A549 (cell line): ENCODE results near the gene CD151. TPM values are rescaled to one million over a fixed set of nuclear protein-coding genes. Genes with fewer than 3 reads are reported as not detected.

ENCODE experiments used
- ATAC-seq, 2 experiments: fragments of 200-7000 bp in 1 of 2; fragments of >200 bp in 1 of 2; cut with Nextera tagmentation in 1 of 2; cut with Tn5 transposase in 1 of 2; 3 replicates each; pipeline versions ENCODE4 v1.8.0 to v1.9.1; 2018 to 2020; ENCODE audit warnings: mild to moderate bottlenecking in 1 of 2, moderate library complexity in 1 of 2
- CTCF ChIA-PET: fragments of 300-600 bp; sonication (Branson Sonifier 250); formaldehyde crosslinking; extraction: SDS; loops from one replicate; lab custom pipeline; 2021; ENCODE audit warnings: antibody characterized with exemption, inconsistent platforms; lab: Yijun Ruan, JAX
- POLR2A ChIA-PET: fragments of 350-600 bp; formaldehyde crosslinking; extraction: SDS; loops from one replicate; lab custom pipeline; 2021; ENCODE audit warnings: antibody characterized with exemption, inconsistent platforms; lab: Yijun Ruan, JAX
- DNase-seq, 2 experiments: peaks; one replicate each; pipeline versions ENCODE4 v3.0.0 to v3.0.0-alpha.2; 2011 to 2016; ENCODE audit warnings: low read depth in 1 of 2, low spot score in 1 of 2
- FAIRE-seq: peaks from 2 replicates; lab custom pipeline; 2011; peaks lifted over from hg19 to GRCh38; lab: Jason Lieb, UNC
- H3K27ac ChIP-seq, 2 experiments: fragments of >200 bp; sonication (Bioruptor Twin); formaldehyde crosslinking; 3 replicates each; pipeline ENCODE4 v1.5.1; 2016 to 2017
- H3K4me1 ChIP-seq: fragments of >200 bp; sonication (Bioruptor Twin); formaldehyde crosslinking; 3 replicates; pipeline ENCODE4 v1.6.1; 2016
- H3K4me2 ChIP-seq: fragments of >200 bp; sonication (Bioruptor Twin); formaldehyde crosslinking; 3 replicates; pipeline ENCODE4 v1.6.1; 2016
- H3K4me3 ChIP-seq: fragments of >200 bp; sonication (Bioruptor Twin); formaldehyde crosslinking; 3 replicates; pipeline ENCODE4 v1.5.1; 2016
- H3K9me3 ChIP-seq: fragments of >200 bp; sonication (Bioruptor Twin); formaldehyde crosslinking; 3 replicates; pipeline ENCODE4 v1.6.1; 2016
- BHLHE40 ChIP-seq: IDR thresholded peaks from 2 replicates; pipeline ENCODE4 v1.6.1; 2012; ENCODE audit warnings: low read depth, low read length, inconsistent platforms
- CEBPB ChIP-seq, 2 experiments: fragments of >200 bp in 1 of 2; sonication (Bioruptor Twin) in 1 of 2; formaldehyde crosslinking in 1 of 2; IDR thresholded peaks; 2 replicates each; pipeline ENCODE4 v1.6.1; 2012 to 2016
- EHF ChIP-seq: fragments of 250-450 bp; sonication (Bioruptor Pico); IDR thresholded peaks from 2 replicates; pipeline ENCODE4 v1.5.0; 2020; ENCODE audit warnings: mild to moderate bottlenecking
- EP300 ChIP-seq, 2 experiments: fragments of >200 bp; sonication (Bioruptor Twin); formaldehyde crosslinking; IDR thresholded peaks; 2 replicates in 1 of 2; 3 replicates in 1 of 2; pipeline ENCODE4 v1.6.1; 2016 to 2017
- FOSB ChIP-seq: fragments of 250-450 bp; sonication (Bioruptor Pico); IDR thresholded peaks from 2 replicates; pipeline ENCODE4 v1.5.0; 2020; ENCODE audit warnings: mild to moderate bottlenecking, moderate library complexity
- HDAC2 ChIP-seq: fragments of 200-600 bp; sonication (generic); IDR thresholded peaks from 2 replicates; pipeline ENCODE4 v1.6.1; 2016
- HOXB13 ChIP-seq: fragments of 250-450 bp; sonication (Bioruptor Pico); IDR thresholded peaks from 2 replicates; pipeline ENCODE4 v1.5.0; 2020; ENCODE audit warnings: low read depth, mild to moderate bottlenecking, moderate library complexity
- JUN ChIP-seq, 2 experiments: fragments of >200 bp; sonication (Bioruptor Twin); formaldehyde crosslinking; IDR thresholded peaks; 2 replicates in 1 of 2; 3 replicates in 1 of 2; pipeline ENCODE4 v1.6.1; 2016 to 2017
- KDM1A ChIP-seq: fragments of 200-600 bp; sonication (generic); IDR thresholded peaks from 2 replicates; pipeline ENCODE4 v1.6.1; 2016; ENCODE audit warnings: low read depth, mild to moderate bottlenecking
- MAX ChIP-seq: IDR thresholded peaks from 2 replicates; pipeline ENCODE4 v1.6.1; 2012
- MAZ ChIP-seq: fragments of 150-350 bp; IDR thresholded peaks from 2 replicates; pipeline ENCODE4 v1.6.1; 2014; ENCODE audit warnings: antibody characterized with exemption, low read depth, low read length, borderline replicate concordance
- NFE2L2 ChIP-seq: fragments of 150-350 bp; conservative IDR thresholded peaks from 2 replicates; pipeline ENCODE4 v1.6.1; 2014; ENCODE audit warnings: low read length
- NR3C1 ChIP-seq: fragments of >200 bp; sonication (Bioruptor Twin); formaldehyde crosslinking; IDR thresholded peaks from 3 replicates; pipeline ENCODE4 v1.6.1; 2017
- PHF8 ChIP-seq: fragments of 200-600 bp; sonication (generic); IDR thresholded peaks from 2 replicates; pipeline ENCODE4 v1.6.1; 2016; ENCODE audit warnings: low read depth, mild to moderate bottlenecking, antibody characterized with exemption, moderate library complexity, borderline replicate concordance
- RNF2 ChIP-seq: fragments of 200-600 bp; sonication (generic); IDR thresholded peaks from 2 replicates; pipeline ENCODE4 v1.6.1; 2016; ENCODE audit warnings: low read depth, mild to moderate bottlenecking, antibody characterized with exemption, moderate library complexity, borderline replicate concordance
- TP53 ChIP-seq: fragments of 250-450 bp; sonication (Bioruptor Pico); IDR thresholded peaks from 2 replicates; pipeline ENCODE4 v1.5.0; 2021; ENCODE audit warnings: mild to moderate bottlenecking, moderate library complexity
- USF2 ChIP-seq: fragments of 450-650 bp; IDR thresholded peaks from 2 replicates; pipeline ENCODE4 v1.6.1; 2014; ENCODE audit warnings: antibody characterized with exemption
- ZNF302 ChIP-seq: fragments of 250-450 bp; sonication (Bioruptor Pico); IDR thresholded peaks from 2 replicates; pipeline ENCODE4 v1.9.0; 2021; ENCODE audit warnings: inconsistent platforms, mild to moderate bottlenecking, moderate library complexity
- WGBS: methylation state at CpG from one replicate; pipeline ENCODE4 v1.1.6; 2017; ENCODE audit errors: missing lambda C conversion rate; 5-methylcytosine and 5-hydroxymethylcytosine counted together
- polyA plus RNA-seq, 4 experiments: library from polyadenylated mRNA; depleted of rRNA in 3 of 4; stranded (reverse); fragments of >200 nt; fragmentation: RNase III in 1 of 4; extraction: RNeasy Plus Mini Kit Qiagen cat#74134 plus additional on column Dnase treatment in 1 of 4; gene quantifications; 2 replicates in 3 of 4; 3 replicates in 1 of 4; pipeline ENCODE4 v1.2.3, GENCODE V29; 2011 to 2017
- TF ChIP-seq, protein P1 (sequence below): IDR thresholded peaks from 2 replicates; pipeline ENCODE4 v1.6.1; 2012; ENCODE audit warnings: low read depth, borderline replicate concordance
- TF ChIP-seq, protein P2 (sequence below): fragments of 200-600 bp; sonication (generic); IDR thresholded peaks from 2 replicates; pipeline ENCODE4 v1.6.1; 2016; ENCODE audit warnings: antibody characterized with exemption, mild to moderate bottlenecking, moderate library complexity
- TF ChIP-seq, protein P3 (sequence below): fragments of 150-350 bp; IDR thresholded peaks from 2 replicates; pipeline ENCODE4 v1.6.1; 2014; ENCODE audit warnings: low read depth, mild to moderate bottlenecking, low read length
- TF ChIP-seq, protein P4 (sequence below): fragments of >200 bp; sonication (Bioruptor Twin); formaldehyde crosslinking; IDR thresholded peaks from 3 replicates; pipeline ENCODE4 v1.6.1; 2016

Gene CD151
- polyA plus RNA-seq, 2 of the 4 experiments (the other 2 are of a cell fraction), result 409 to 701 TPM

- no peak overlapping the region for H3K27ac ChIP-seq
- WGBS, result 81% methylated on average over 11 of the region's 11 CpGs
- no peaks in the 10 kb centered on the region for H3K9me3 ChIP-seq
- ChIA-PET CTCF (interaction anchor here (1.0 to 1.9 kb wide), 3 partner anchors 12 to 234 kb away, joined by 3 to 6 read pairs (median 5); partner anchors contain the start of gene CRACR2B), POLR2A (no interaction called here)
- no peak overlapping the region for H3K4me3 ChIP-seq
- ATAC-seq (0 out of 6 replicates have a peak, but pooled peaks of 1 of the 2 experiments have one; percentile 0), DNase-seq (peak in 1 of 2 experiments; percentile 53), FAIRE-seq (no peak)
- H3K4me1 ChIP-seq, result peaks cover 46% of the 10 kb centered on the region
- TF ChIP-seq BHLHE40 (no peak), USF2 (no peak), MAX (0 out of 2 replicates have a peak, but pooled peaks have one; percentile 40)
- TF ChIP-seq, protein P1, sequence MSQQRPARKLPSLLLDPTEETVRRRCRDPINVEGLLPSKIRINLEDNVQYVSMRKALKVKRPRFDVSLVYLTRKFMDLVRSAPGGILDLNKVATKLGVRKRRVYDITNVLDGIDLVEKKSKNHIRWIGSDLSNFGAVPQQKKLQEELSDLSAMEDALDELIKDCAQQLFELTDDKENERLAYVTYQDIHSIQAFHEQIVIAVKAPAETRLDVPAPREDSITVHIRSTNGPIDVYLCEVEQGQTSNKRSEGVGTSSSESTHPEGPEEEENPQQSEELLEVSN, result 0 out of 2 replicates have a peak, but pooled peaks have one; percentile 38
- no peak overlapping the region for H3K4me2 ChIP-seq
These were observed 16.3 kb upstream of the CD151 start for GRCh38 chr11:816433-816779.

DNA sequence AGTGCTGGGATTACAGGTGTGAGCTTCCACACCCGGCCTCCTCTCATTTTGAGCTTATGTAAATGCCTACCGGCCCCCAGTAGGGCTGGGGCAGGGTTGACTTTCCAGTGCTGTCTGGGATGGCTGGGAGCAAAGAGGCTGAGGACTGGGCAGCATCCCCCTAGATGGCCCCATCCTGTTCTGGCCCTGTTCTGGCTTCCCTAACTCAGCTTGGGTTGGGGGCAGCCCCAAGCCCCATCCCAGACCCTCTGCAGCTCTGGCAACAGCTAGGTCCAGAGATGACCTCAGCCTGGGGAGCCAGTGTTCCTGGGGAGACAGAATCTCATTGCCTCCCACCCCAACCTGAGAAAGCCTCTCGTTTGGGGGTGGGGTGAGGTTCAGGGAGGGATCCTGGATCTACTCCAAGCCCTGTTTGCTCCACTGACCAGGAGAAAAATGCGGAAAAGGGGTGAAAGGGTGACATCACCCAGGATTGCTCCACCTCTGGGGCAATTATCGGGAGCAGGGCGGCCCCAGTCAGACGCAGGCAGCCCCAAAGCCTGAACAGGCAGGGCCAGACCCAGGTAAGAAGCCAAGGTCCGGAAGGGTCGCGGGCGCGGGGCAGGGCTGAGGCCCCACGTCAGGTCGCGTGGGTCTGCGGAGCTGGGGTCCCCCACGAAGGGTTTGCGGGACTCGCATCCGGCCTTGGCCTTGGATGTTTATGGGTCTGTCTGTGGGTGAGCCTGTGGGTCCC is 14.2 kb upstream of the CD151 start, which contains the start of gene PNPLA2:
Gene PNPLA2, plus strand, starts transcription at position 519 of the 733 bp plus-strand sequence. CDS start 805 bp downstream, outside the sequence.
- no peak for FAIRE-seq

GRCh38 chr11:819129-819931 is 13.4 kb upstream of the CD151 start:
- no peak for FAIRE-seq
- peak overlapping the region; percentile 87 to 90 for H3K27ac ChIP-seq
- peaks cover 32% of the 10 kb centered on the region for H3K4me1 ChIP-seq
- CTCF ChIA-PET, result interaction anchor here (0.8 to 1.7 kb wide), 5 partner anchors 10 to 21 kb away, joined by 3 to 4 read pairs (median 3); no protein-coding TSS in a partner anchor
- DNase-seq, result peak in 1 of 2 experiments; percentile 88
- no peaks in the 10 kb centered on the region for H3K9me3 ChIP-seq
- no CpG with 5 or more reads among the region's 96 CpGs for WGBS
- H3K4me3 ChIP-seq, result peak overlapping the region; percentile 99
- peak overlapping the region; percentile 97 for H3K4me2 ChIP-seq
- peak; percentile 40 to 66 for ATAC-seq
- POLR2A ChIA-PET, result interaction anchor here (0.6 to 3.1 kb wide), 16 partner anchors 8 to 107 kb away, joined by 3 to 52 read pairs (median 6); partner anchors contain the start of genes CD151, CEND1, CRACR2B and RPLP2
- TF ChIP-seq HDAC2 (no peak), EHF (CRISPR knock-in tag) (no peak), KDM1A (no peak), PHF8 (peak; percentile 97), JUN (IDR thresholded peaks at IDR 0.05) (peak; percentile 67 to 79; a peak in 4 of 5 replicates), HOXB13 (CRISPR knock-in tag) (no peak), NFE2L2 (no peak), MAX (peak; percentile 53), NR3C1 (no peak), ZNF302 (CRISPR knock-in tag) (no peak), EP300 (IDR thresholded peaks at IDR 0.05) (no peak)
- TF ChIP-seq, protein P2, sequence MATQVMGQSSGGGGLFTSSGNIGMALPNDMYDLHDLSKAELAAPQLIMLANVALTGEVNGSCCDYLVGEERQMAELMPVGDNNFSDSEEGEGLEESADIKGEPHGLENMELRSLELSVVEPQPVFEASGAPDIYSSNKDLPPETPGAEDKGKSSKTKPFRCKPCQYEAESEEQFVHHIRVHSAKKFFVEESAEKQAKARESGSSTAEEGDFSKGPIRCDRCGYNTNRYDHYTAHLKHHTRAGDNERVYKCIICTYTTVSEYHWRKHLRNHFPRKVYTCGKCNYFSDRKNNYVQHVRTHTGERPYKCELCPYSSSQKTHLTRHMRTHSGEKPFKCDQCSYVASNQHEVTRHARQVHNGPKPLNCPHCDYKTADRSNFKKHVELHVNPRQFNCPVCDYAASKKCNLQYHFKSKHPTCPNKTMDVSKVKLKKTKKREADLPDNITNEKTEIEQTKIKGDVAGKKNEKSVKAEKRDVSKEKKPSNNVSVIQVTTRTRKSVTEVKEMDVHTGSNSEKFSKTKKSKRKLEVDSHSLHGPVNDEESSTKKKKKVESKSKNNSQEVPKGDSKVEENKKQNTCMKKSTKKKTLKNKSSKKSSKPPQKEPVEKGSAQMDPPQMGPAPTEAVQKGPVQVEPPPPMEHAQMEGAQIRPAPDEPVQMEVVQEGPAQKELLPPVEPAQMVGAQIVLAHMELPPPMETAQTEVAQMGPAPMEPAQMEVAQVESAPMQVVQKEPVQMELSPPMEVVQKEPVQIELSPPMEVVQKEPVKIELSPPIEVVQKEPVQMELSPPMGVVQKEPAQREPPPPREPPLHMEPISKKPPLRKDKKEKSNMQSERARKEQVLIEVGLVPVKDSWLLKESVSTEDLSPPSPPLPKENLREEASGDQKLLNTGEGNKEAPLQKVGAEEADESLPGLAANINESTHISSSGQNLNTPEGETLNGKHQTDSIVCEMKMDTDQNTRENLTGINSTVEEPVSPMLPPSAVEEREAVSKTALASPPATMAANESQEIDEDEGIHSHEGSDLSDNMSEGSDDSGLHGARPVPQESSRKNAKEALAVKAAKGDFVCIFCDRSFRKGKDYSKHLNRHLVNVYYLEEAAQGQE, result peak; percentile 41; the same call in 1 of the 2 replicates
- TF ChIP-seq, protein P3, sequence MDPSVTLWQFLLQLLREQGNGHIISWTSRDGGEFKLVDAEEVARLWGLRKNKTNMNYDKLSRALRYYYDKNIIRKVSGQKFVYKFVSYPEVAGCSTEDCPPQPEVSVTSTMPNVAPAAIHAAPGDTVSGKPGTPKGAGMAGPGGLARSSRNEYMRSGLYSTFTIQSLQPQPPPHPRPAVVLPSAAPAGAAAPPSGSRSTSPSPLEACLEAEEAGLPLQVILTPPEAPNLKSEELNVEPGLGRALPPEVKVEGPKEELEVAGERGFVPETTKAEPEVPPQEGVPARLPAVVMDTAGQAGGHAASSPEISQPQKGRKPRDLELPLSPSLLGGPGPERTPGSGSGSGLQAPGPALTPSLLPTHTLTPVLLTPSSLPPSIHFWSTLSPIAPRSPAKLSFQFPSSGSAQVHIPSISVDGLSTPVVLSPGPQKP, result no peak

More for the DNA sequence above, 14.2 kb upstream of the CD151 start, which contains the start of gene PNPLA2:
- 0 out of 2 replicates have a peak, but pooled peaks have one; percentile 42 for TF ChIP-seq TP53
- peak; percentile 43 to 62; a peak in 3 of 4 replicates for TF ChIP-seq CEBPB (IDR thresholded peaks at IDR 0.05)
- TF ChIP-seq, protein P4, sequence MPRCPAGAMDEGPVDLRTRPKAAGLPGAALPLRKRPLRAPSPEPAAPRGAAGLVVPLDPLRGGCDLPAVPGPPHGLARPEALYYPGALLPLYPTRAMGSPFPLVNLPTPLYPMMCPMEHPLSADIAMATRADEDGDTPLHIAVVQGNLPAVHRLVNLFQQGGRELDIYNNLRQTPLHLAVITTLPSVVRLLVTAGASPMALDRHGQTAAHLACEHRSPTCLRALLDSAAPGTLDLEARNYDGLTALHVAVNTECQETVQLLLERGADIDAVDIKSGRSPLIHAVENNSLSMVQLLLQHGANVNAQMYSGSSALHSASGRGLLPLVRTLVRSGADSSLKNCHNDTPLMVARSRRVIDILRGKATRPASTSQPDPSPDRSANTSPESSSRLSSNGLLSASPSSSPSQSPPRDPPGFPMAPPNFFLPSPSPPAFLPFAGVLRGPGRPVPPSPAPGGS, result no peak
- TF ChIP-seq FOSB (CRISPR knock-in tag), result no peak
- no peak for TF ChIP-seq RNF2
- no peak for TF ChIP-seq MAZ
- Histone ChIP-seq H3K4me2 (peak within 1 kb of the TSS; percentile 97), H3K9me3 (no peaks in the 10 kb centered on the region), H3K4me3 (peak within 1 kb of the TSS; percentile 99), H3K4me1 (peaks cover 35% of the 10 kb centered on the region), H3K27ac (peak within 1 kb of the TSS; percentile 87 to 90)
- ChIA-PET POLR2A (interaction anchor here (0.6 to 3.1 kb wide), 16 partner anchors 8 to 106 kb away, joined by 3 to 52 read pairs (median 6); partner anchors contain the start of genes CD151, CEND1, CRACR2B and RPLP2), CTCF (interaction anchor here (0.8 to 1.7 kb wide), 7 partner anchors 9 to 22 kb away, joined by 3 to 4 read pairs (median 3); partner anchors contain the start of gene CRACR2B)
- ATAC-seq, result peak; percentile 9 to 10
- WGBS, result 43% methylated on average over 12 of the region's 20 CpGs
- DNase-seq, result peak in 1 of 2 experiments; percentile 60
